GM19467 (cell line): ENCODE data around the gene LRRC18.

Experiments used
- ATAC-seq: cut with Tn5 transposase; IDR thresholded peaks from one replicate; pipeline ENCODE4 v1.9.1; 2021; ENCODE audit warnings: mild to moderate bottlenecking, moderate library complexity; ENCODE audit not compliant: unreplicated experiment

LRRC18 gene

GRCh38 chr10:48946891-48947500 lies 7.4 kb upstream of the LRRC18 start:
- ATAC-seq = no peak

- ATAC-seq = no peak
Measured at GRCh38 chr10:48946332-48946731, 6.7 kb upstream of the LRRC18 start.

- ATAC-seq = no peak
Measured at GRCh38 chr10:48945441-48946130, 5.9 kb upstream of the LRRC18 start.

- ATAC-seq = no peak
Measured at GRCh38 chr10:48944171-48944570, 4.5 kb upstream of the LRRC18 start.

- ATAC-seq = no peak
Measured at GRCh38 chr10:48943096-48943495, 3.5 kb upstream of the LRRC18 start.

- no peak for ATAC-seq
Measured at GRCh38 chr10:48941427-48942075, 1.9 kb upstream of the LRRC18 start.

GRCh38 chr10:48940958-48941357 lies 1.3 kb upstream of the LRRC18 start:
- ATAC-seq = no peak

- ATAC-seq = no peak
Measured at GRCh38 chr10:48940372-48940771, 732 bp upstream of the LRRC18 start.

GRCh38 chr10:48938990-48939536 lies 577 bp downstream of the LRRC18 start:
- ATAC-seq = no peak

GRCh38 chr10:48938281-48938680 lies 1.4 kb downstream of the LRRC18 start:
- ATAC-seq = no peak

GRCh38 chr10:48937796-48938195 lies 1.8 kb downstream of the LRRC18 start:
- no peak for ATAC-seq

GRCh38 chr10:48935577-48935976 lies 4.1 kb downstream of the LRRC18 start:
- no peak for ATAC-seq

GRCh38 chr10:48934672-48935501 lies 4.8 kb downstream of the LRRC18 start:
- ATAC-seq = no peak

- ATAC-seq = no peak
Measured at GRCh38 chr10:48932831-48933664, 6.6 kb downstream of the LRRC18 start.

GRCh38 chr10:48931188-48931587 lies 8.5 kb downstream of the LRRC18 start:
- ATAC-seq = no peak

GRCh38 chr10:48929413-48929990 lies 10.1 kb downstream of the LRRC18 start:
- ATAC-seq = no peak

- ATAC-seq = no peak
Measured at GRCh38 chr10:48926764-48927540, 12.7 kb downstream of the LRRC18 start.

GRCh38 chr10:48926255-48926654 lies 13.4 kb downstream of the LRRC18 start:
- ATAC-seq = no peak

GRCh38 chr10:48924988-48925387 lies 14.7 kb downstream of the LRRC18 start:
- ATAC-seq = no peak
